HepG2 (cell line): Measurements from ENCODE around the gene FBXL2. TPM values are rescaled to one million over a fixed set of nuclear protein-coding genes. Genes with fewer than 3 reads are reported as not detected.
"Not testable (repeated sequence)": the region's sequence is repeated elsewhere in the genome, so short reads cannot be mapped to it uniquely, and the experiment has no call there.

Source experiments
- ATAC-seq: fragments of 200-7000 bp; cut with Tn5 transposase; 3 replicates; pipeline ENCODE4 v1.9.1; 2020; ENCODE audit warnings: mild to moderate bottlenecking, moderate library complexity
- BruUV-seq: library from RNA; stranded (reverse); fragments of 400-500 nt; replicated peaks from 2 replicates; lab custom pipeline; 2021; lab: Mats Ljungman, UMichigan
- CTCF ChIA-PET: fragments of 300-600 bp; formaldehyde crosslinking; extraction: SDS; loops from one replicate; lab custom pipeline; 2021; ENCODE audit warnings: low total read pairs, inconsistent platforms, low intra/inter-chr PET ratio; lab: Yijun Ruan, JAX
- POLR2A ChIA-PET: fragments of 350-600 bp; sonication (Branson Sonifier 250); formaldehyde crosslinking; loops from one replicate; lab custom pipeline; 2020; ENCODE audit warnings: antibody characterized with exemption, inconsistent platforms; lab: Yijun Ruan, JAX
- DNase-seq: peaks from one replicate; pipeline ENCODE4 v3.0.0-alpha.2; 2015; ENCODE audit warnings: low spot score
- FAIRE-seq: peaks from 3 replicates; lab custom pipeline; 2011; peaks lifted over from hg19 to GRCh38; lab: Jason Lieb, UNC
- H2AFZ ChIP-seq: one replicate; pipeline ENCODE4 v1.6.1; 2011; ENCODE audit warnings: low read length, inconsistent platforms
- H3K27ac ChIP-seq: fragments of 300-600 bp; 3 replicates; pipeline ENCODE4 v1.8.0; 2011; ENCODE audit warnings: mixed run types, mild to moderate bottlenecking, mixed read lengths, low read length, inconsistent platforms; ENCODE audit not compliant: insufficient read depth; ENCODE audit errors: extremely low read length
- H3K27me3 ChIP-seq, 2 experiments: fragments of 200-600 bp in 1 of 2; 2 replicates in 1 of 2; 3 replicates in 1 of 2; pipeline versions ENCODE4 v1.6.0 to v1.8.0; 2011; ENCODE audit warnings: low read length in 2 of 2, mild to moderate bottlenecking in 2 of 2, moderate library complexity in 2 of 2, inconsistent platforms in 1 of 2; ENCODE audit not compliant: insufficient read depth in 2 of 2, control insufficient read depth in 1 of 2
- H3K36me3 ChIP-seq, 2 experiments: fragments of 200-600 bp in 1 of 2; replicated peaks in 1 of 2; 2 replicates in 1 of 2; 3 replicates in 1 of 2; pipeline versions ENCODE4 v1.5.1 to v1.8.0; 2011; ENCODE audit warnings: low read length in 2 of 2, inconsistent platforms in 1 of 2; ENCODE audit not compliant: insufficient read depth in 2 of 2, control insufficient read depth in 1 of 2
- H3K4me1 ChIP-seq: 2 replicates; pipeline ENCODE4 v1.5.1; 2012; ENCODE audit warnings: low read length, inconsistent platforms; ENCODE audit not compliant: insufficient read depth
- H3K4me2 ChIP-seq: 2 replicates; pipeline ENCODE4 v1.6.0; 2011; ENCODE audit warnings: low read depth, low read length, inconsistent platforms
- H3K4me3 ChIP-seq, 3 experiments: fragments of 200-600 bp in 1 of 3; sonication (generic), shearing (Covaris generic) in 1 of 3; replicated peaks in 1 of 3; 2 replicates each; pipeline ENCODE4 v1.5.1; 2011 to 2016; ENCODE audit warnings: low read length in 3 of 3, inconsistent platforms in 2 of 3, low read depth in 2 of 3, mild to moderate bottlenecking in 2 of 3, control low read depth in 1 of 3, mixed read lengths in 1 of 3; ENCODE audit not compliant: insufficient read depth in 1 of 3
- H3K79me2 ChIP-seq: one replicate; pipeline ENCODE4 v1.6.1; 2011; ENCODE audit warnings: low read length, inconsistent platforms; ENCODE audit not compliant: insufficient read depth
- H3K9ac ChIP-seq: 2 replicates; pipeline ENCODE4 v1.6.0; 2011; ENCODE audit warnings: mild to moderate bottlenecking, low read depth, low read length, inconsistent platforms; ENCODE audit not compliant: insufficient read depth
- H3K9me3 ChIP-seq: 2 replicates; pipeline ENCODE4 v1.5.1; 2012; ENCODE audit warnings: mild to moderate bottlenecking, low read length
- H4K20me1 ChIP-seq: 2 replicates; pipeline ENCODE4 v1.6.0; 2011; ENCODE audit warnings: inconsistent platforms, mild to moderate bottlenecking, low read length, moderate library complexity; ENCODE audit not compliant: insufficient read depth
- WGBS: methylation state at CpG from one replicate; pipeline ENCODE4 v1.1.6; 2017; ENCODE audit warnings: low lambda C conversion rate; 5-methylcytosine and 5-hydroxymethylcytosine counted together
- in situ Hi-C: cut with HindIII; loops from 2 replicates; pipeline ENCODE4 v1.10.0; 2017; ENCODE audit warnings: low pct_unique_long_range_greater_than_20kb; ENCODE audit not compliant: extremely low pct_ligation_motif_present
- intact Hi-C: fragments of 100-400 bp; cut with micrococcal nuclease; formaldehyde crosslinking; loops from one replicate; pipeline ENCODE4 v1.10.0; 2022; ENCODE audit not compliant: unreplicated experiment
- polyA plus RNA-seq, 8 experiments: library from polyadenylated mRNA; depleted of rRNA in 3 of 8; stranded (reverse) in 7 of 8; unstranded in 1 of 8; fragments of >200 nt; fragmentation: Illumina TruSeq in 4 of 8; extraction: Trizol in 4 of 8; gene quantifications; 2 replicates each; pipeline versions ENCODE4 v1.2.1 to v1.2.3, GENCODE V29; 2011 to 2016; ENCODE audit warnings: low read depth in 4 of 8, missing spikeins in 1 of 8, mixed read lengths in 1 of 8; ENCODE audit not compliant: insufficient read depth in 1 of 8
- total RNA-seq, 5 experiments: library from RNA; depleted of rRNA; stranded (reverse); fragments of >200 nt; fragmentation: Illumina TruSeq; extraction: Trizol; gene quantifications; 2 replicates each; pipeline ENCODE4 v1.2.3, GENCODE V29; 2016; ENCODE audit warnings: low read depth in 1 of 5
- TF ChIP-seq, protein P1 (sequence below): sonication (generic); formaldehyde crosslinking; IDR thresholded peaks from 2 replicates; pipeline ENCODE4 v1.5.0; 2020; ENCODE audit warnings: mild to moderate bottlenecking, missing genetic modification reagents, borderline replicate concordance

Gene FBXL2
- total and polyA plus RNA-seq, 2 of the 13 experiments (the other 11 are each of a cell fraction or from before 2014, with no cell fraction given) = 1.8 to 5.0 TPM

DNA sequence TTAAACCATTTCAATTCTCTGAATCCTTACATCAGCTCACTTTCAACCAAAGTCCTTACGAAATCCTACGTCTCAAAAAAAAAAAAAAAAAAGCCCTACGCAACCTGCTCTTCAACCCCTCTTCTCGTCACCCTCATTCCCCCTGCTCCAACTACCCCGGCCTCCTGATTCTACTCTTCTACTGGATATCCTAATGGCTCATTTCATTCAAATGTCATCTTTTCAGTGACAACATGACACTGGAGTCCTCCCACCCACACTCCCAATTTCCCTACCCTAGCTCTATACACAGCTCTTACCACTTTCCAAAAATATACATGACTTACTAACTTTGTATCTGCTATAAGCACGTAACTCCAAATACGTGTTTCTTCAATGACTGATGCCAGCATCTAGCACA, 151.5 kb downstream of the FBXL2 start (continued):
- TF ChIP-seq, protein P1, sequence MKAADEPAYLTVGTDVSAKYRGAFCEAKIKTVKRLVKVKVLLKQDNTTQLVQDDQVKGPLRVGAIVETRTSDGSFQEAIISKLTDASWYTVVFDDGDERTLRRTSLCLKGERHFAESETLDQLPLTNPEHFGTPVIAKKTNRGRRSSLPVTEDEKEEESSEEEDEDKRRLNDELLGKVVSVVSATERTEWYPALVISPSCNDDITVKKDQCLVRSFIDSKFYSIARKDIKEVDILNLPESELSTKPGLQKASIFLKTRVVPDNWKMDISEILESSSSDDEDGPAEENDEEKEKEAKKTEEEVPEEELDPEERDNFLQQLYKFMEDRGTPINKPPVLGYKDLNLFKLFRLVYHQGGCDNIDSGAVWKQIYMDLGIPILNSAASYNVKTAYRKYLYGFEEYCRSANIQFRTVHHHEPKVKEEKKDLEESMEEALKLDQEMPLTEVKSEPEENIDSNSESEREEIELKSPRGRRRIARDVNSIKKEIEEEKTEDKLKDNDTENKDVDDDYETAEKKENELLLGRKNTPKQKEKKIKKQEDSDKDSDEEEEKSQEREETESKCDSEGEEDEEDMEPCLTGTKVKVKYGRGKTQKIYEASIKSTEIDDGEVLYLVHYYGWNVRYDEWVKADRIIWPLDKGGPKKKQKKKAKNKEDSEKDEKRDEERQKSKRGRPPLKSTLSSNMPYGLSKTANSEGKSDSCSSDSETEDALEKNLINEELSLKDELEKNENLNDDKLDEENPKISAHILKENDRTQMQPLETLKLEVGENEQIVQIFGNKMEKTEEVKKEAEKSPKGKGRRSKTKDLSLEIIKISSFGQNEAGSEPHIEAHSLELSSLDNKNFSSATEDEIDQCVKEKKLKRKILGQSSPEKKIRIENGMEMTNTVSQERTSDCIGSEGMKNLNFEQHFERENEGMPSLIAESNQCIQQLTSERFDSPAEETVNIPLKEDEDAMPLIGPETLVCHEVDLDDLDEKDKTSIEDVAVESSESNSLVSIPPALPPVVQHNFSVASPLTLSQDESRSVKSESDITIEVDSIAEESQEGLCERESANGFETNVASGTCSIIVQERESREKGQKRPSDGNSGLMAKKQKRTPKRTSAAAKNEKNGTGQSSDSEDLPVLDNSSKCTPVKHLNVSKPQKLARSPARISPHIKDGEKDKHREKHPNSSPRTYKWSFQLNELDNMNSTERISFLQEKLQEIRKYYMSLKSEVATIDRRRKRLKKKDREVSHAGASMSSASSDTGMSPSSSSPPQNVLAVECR (CRISPR knock-in tag) = no peak

- ATAC-seq, intact Hi-C loops, BruUV-seq, H2AFZ ChIP-seq, H3K4me2 ChIP-seq, H3K27me3 ChIP-seq, DNase-seq, CTCF ChIA-PET, H3K9ac ChIP-seq, in situ Hi-C loops, H3K27ac ChIP-seq, H3K9me3 ChIP-seq, H3K4me3 ChIP-seq, FAIRE-seq: not testable (repeated sequence)
- POLR2A ChIA-PET = interaction anchor here (5.5 kb wide), 1 partner anchor 10 kb away, joined by 35 read pairs; the partner anchor contains the start of gene UBP1
- Histone ChIP-seq H3K36me3 (peaks cover 0 to 13% of the 10 kb centered on the region in 2 experiments; a peak in 2 of 5 replicates), H3K79me2 (peaks cover 95% of the 10 kb centered on the region), H4K20me1 (peaks cover 53% of the 10 kb centered on the region), H3K4me1 (peaks cover 52% of the 10 kb centered on the region)
- 92% methylated on average over 2 of the region's 2 CpGs for WGBS
These were observed 152.1 kb downstream of the FBXL2 start for GRCh38 chr3:33429306-33429705.
